PFSK-1 (cell line): Measurements from ENCODE around the gene SIX1.

ENCODE experiments used
- FOXP2 ChIP-seq: optimal IDR thresholded peaks from 2 replicates; pipeline ENCODE3; 2011; ENCODE audit warnings: borderline replicate concordance, control low read depth, inconsistent platforms; ENCODE audit not compliant: insufficient read depth; ENCODE audit errors: extremely low read length, extremely low read depth
- POLR2AphosphoS5 ChIP-seq: IDR thresholded peaks from 2 replicates; pipeline ENCODE4 v1.6.1; 2012; ENCODE audit warnings: low read depth, mild to moderate bottlenecking, control low read depth, low read length, moderate library complexity
- REST ChIP-seq, 2 experiments: IDR thresholded peaks; 2 replicates each; pipeline versions ENCODE4 v1.6.1 to v1.8.0; 2011 to 2012; ENCODE audit warnings: low read depth in 2 of 2, low read length in 2 of 2, control low read depth in 1 of 2, inconsistent platforms in 1 of 2, mild to moderate bottlenecking in 1 of 2, moderate library complexity in 1 of 2; ENCODE audit not compliant: insufficient read depth in 1 of 2
- SIN3A ChIP-seq: IDR thresholded peaks from 2 replicates; pipeline ENCODE4 v1.6.1; 2012; ENCODE audit warnings: mild to moderate bottlenecking, low read length, moderate library complexity, borderline replicate concordance; ENCODE audit not compliant: insufficient read depth
- TAF1 ChIP-seq: IDR thresholded peaks from 2 replicates; pipeline ENCODE4 v1.6.1; 2012; ENCODE audit warnings: low read length, control low read depth, borderline replicate concordance; ENCODE audit not compliant: insufficient read depth

SIX1 gene

GRCh38 chr14:60616461-60616959, 32.8 kb downstream of the SIX1 start:
- no peak for TF ChIP-seq TAF1
- 0 out of 2 replicates have a peak, but pooled peaks have one; percentile 33 for TF ChIP-seq POLR2AphosphoS5
- TF ChIP-seq REST (IDR thresholded peaks at IDR 0.05; ENCODE audit: insufficient read depth in 1 of 2, low read depth in 2 of 2, low read length in 2 of 2): no peak

GRCh38 chr14:60602291-60602690, 47.0 kb downstream of the SIX1 start:
- TF ChIP-seq POLR2AphosphoS5: no peak
- no peak for TF ChIP-seq SIN3A
- TF ChIP-seq TAF1: no peak
- no peak for TF ChIP-seq FOXP2
- no peak for TF ChIP-seq REST (IDR thresholded peaks at IDR 0.05; ENCODE audit: insufficient read depth in 1 of 2, low read depth in 2 of 2, low read length in 2 of 2)

GRCh38 chr14:60599727-60600126, 49.5 kb downstream of the SIX1 start:
- no peak for TF ChIP-seq FOXP2
- no peak for TF ChIP-seq SIN3A
- TF ChIP-seq REST (IDR thresholded peaks at IDR 0.05; ENCODE audit: insufficient read depth in 1 of 2, low read depth in 2 of 2, low read length in 2 of 2): no peak
- no peak for TF ChIP-seq POLR2AphosphoS5
- no peak for TF ChIP-seq TAF1

- no peak for TF ChIP-seq REST (IDR thresholded peaks at IDR 0.05; ENCODE audit: insufficient read depth in 1 of 2, low read depth in 2 of 2, low read length in 2 of 2)
- TF ChIP-seq FOXP2: no peak
- no peak for TF ChIP-seq SIN3A
- no peak for TF ChIP-seq TAF1
- TF ChIP-seq POLR2AphosphoS5: no peak
These were observed 53.1 kb downstream of the SIX1 start for GRCh38 chr14:60596139-60596538.

GRCh38 chr14:60594062-60594461, 55.2 kb downstream of the SIX1 start:
- TF ChIP-seq SIN3A (no peak), TAF1 (no peak), REST (IDR thresholded peaks at IDR 0.05; ENCODE audit: insufficient read depth in 1 of 2, low read depth in 2 of 2, low read length in 2 of 2) (no peak), FOXP2 (no peak), POLR2AphosphoS5 (no peak)
